Stimulated activated CD4-positive, alpha-beta T cell treated with anti-CD3 and anti-CD28 coated beads, TNF-alpha, amount 100 ng/mL, for 1 hour (primary cell): ENCODE results near the gene PCDHA5.

Experiments
- DNase-seq, 3 donors: peaks; one replicate each; pipeline ENCODE4 v3.0.0-alpha.2; 2020; ENCODE audit warnings: low read depth in 3 of 3, low spot score in 1 of 3

Gene PCDHA5

GRCh38 chr5:140857987-140858240 is 36.5 kb downstream of the PCDHA5 start:
- DNase-seq, result no peak

- DNase-seq, result no peak
Observed at GRCh38 chr5:140862441-140863295, 41.3 kb downstream of the PCDHA5 start.

GRCh38 chr5:140868721-140869554 is 47.5 kb downstream of the PCDHA5 start, which contains the start of gene PCDHA11:
Gene PCDHA11, plus strand, starts transcription at chr5:140868957. Its CDS starts 147 bp downstream, at chr5:140869104.
- DNase-seq, result no peak

GRCh38 chr5:140869555-140869886 is 48.1 kb downstream of the PCDHA5 start:
- no peak for DNase-seq

GRCh38 chr5:140870221-140871201 is 49.1 kb downstream of the PCDHA5 start:
- DNase-seq, result no peak
